H9 (cell line): ENCODE results near the gene ITPKA. TPM values are rescaled to one million over a fixed set of nuclear protein-coding genes. Genes with fewer than 3 reads are reported as not detected.

Source experiments
- DNase-seq: peaks from one replicate; pipeline ENCODE4 v3.0.0-alpha.2; 2017
- H2AFZ ChIP-seq: one replicate; pipeline ENCODE4 v1.6.1; 2013; ENCODE audit warnings: mild to moderate bottlenecking, low read length, control low read depth, moderate library complexity
- H2AK5ac ChIP-seq: 2 replicates; pipeline ENCODE4 v1.6.1; 2013; ENCODE audit warnings: low read length, control low read depth, mixed read lengths; ENCODE audit not compliant: insufficient read length
- H2BK120ac ChIP-seq: one replicate; pipeline ENCODE4 v1.6.1; 2013; ENCODE audit warnings: low read depth, mild to moderate bottlenecking, low read length, control low read depth, inconsistent platforms; ENCODE audit not compliant: poor library complexity, severe bottlenecking
- H2BK12ac ChIP-seq: 2 replicates; pipeline ENCODE4 v1.6.1; 2013; ENCODE audit warnings: low read length, control low read depth, mixed read lengths, low read depth; ENCODE audit not compliant: insufficient read length
- H2BK15ac ChIP-seq: 2 replicates; pipeline ENCODE4 v1.6.1; 2013; ENCODE audit warnings: low read depth, low read length, control low read depth
- H2BK20ac ChIP-seq: one replicate; pipeline ENCODE4 v1.6.1; 2013; ENCODE audit warnings: low read depth, mild to moderate bottlenecking, low read length, control low read depth, inconsistent platforms; ENCODE audit not compliant: poor library complexity, severe bottlenecking
- H2BK5ac ChIP-seq: 2 replicates; pipeline ENCODE4 v1.6.1; 2013; ENCODE audit warnings: low read length, control low read depth, mixed read lengths; ENCODE audit not compliant: insufficient read length
- H3K14ac ChIP-seq: 2 replicates; pipeline ENCODE4 v1.6.1; 2013; ENCODE audit warnings: low read length, control low read depth; ENCODE audit not compliant: insufficient read depth
- H3K18ac ChIP-seq: 2 replicates; pipeline ENCODE4 v1.6.1; 2013; ENCODE audit warnings: low read depth, mild to moderate bottlenecking, mixed read lengths, low read length, control low read depth; ENCODE audit not compliant: insufficient read length
- H3K23ac ChIP-seq: 2 replicates; pipeline ENCODE4 v1.6.1; 2013; ENCODE audit warnings: low read length, control low read depth, mixed read lengths, low read depth; ENCODE audit not compliant: insufficient read length
- H3K23me2 ChIP-seq: 2 replicates; pipeline ENCODE4 v1.6.1; 2013; ENCODE audit warnings: low read depth, mild to moderate bottlenecking, mixed read lengths, low read length, control low read depth; ENCODE audit not compliant: insufficient read length, poor library complexity, severe bottlenecking
- H3K27ac ChIP-seq: 2 replicates; pipeline ENCODE4 v1.5.1; 2013; ENCODE audit warnings: low read length, control low read depth, mixed read lengths, low read depth; ENCODE audit not compliant: insufficient read length
- H3K27me3 ChIP-seq: 2 replicates; pipeline ENCODE4 v1.6.1; 2013; ENCODE audit warnings: low read length, control low read depth, inconsistent platforms; ENCODE audit not compliant: insufficient read depth
- H3K4ac ChIP-seq: 2 replicates; pipeline ENCODE4 v1.6.1; 2013; ENCODE audit warnings: low read depth, mild to moderate bottlenecking, control low read depth, inconsistent platforms, low read length, moderate library complexity
- H3K4me1 ChIP-seq: 2 replicates; pipeline ENCODE4 v1.6.1; 2013; ENCODE audit warnings: low read length, control low read depth, inconsistent platforms; ENCODE audit not compliant: insufficient read depth
- H3K4me2 ChIP-seq: 2 replicates; pipeline ENCODE4 v1.6.1; 2013; ENCODE audit warnings: low read length, control low read depth, mixed read lengths; ENCODE audit not compliant: insufficient read length, insufficient read depth
- H3K56ac ChIP-seq: 2 replicates; pipeline ENCODE4 v1.6.1; 2013; ENCODE audit warnings: low read depth, mild to moderate bottlenecking, mixed read lengths, low read length, control low read depth; ENCODE audit not compliant: insufficient read length
- H3K79me1 ChIP-seq: 2 replicates; pipeline ENCODE4 v1.6.1; 2013; ENCODE audit warnings: low read depth, mild to moderate bottlenecking, moderate library complexity, low read length, control low read depth, inconsistent platforms; ENCODE audit not compliant: insufficient read depth, poor library complexity, severe bottlenecking
- H3K79me2 ChIP-seq: 2 replicates; pipeline ENCODE4 v1.6.1; 2013; ENCODE audit warnings: low read length, control low read depth, inconsistent platforms; ENCODE audit not compliant: insufficient read depth
- H3K9ac ChIP-seq: 2 replicates; pipeline ENCODE4 v1.6.1; 2013; ENCODE audit warnings: low read length, control low read depth, mixed read lengths; ENCODE audit not compliant: insufficient read length; ENCODE audit errors: extremely low read depth
- H3K9me3 ChIP-seq: one replicate; pipeline ENCODE4 v1.6.1; 2013; ENCODE audit warnings: low read depth, low read length, inconsistent platforms; ENCODE audit not compliant: control insufficient read depth
- H3T11ph ChIP-seq: one replicate; pipeline ENCODE4 v1.6.1; 2013; ENCODE audit warnings: mild to moderate bottlenecking, low read length, control low read depth, inconsistent platforms
- H4K20me1 ChIP-seq: one replicate; pipeline ENCODE4 v1.6.1; 2013; ENCODE audit not compliant: control insufficient read depth, insufficient read length, insufficient read depth
- H4K5ac ChIP-seq: 2 replicates; pipeline ENCODE4 v1.6.1; 2013; ENCODE audit warnings: low read depth, mild to moderate bottlenecking, mixed read lengths, low read length, control low read depth; ENCODE audit not compliant: insufficient read length
- H4K8ac ChIP-seq: replicated peaks from 2 replicates; pipeline ENCODE4 v1.6.1; 2013; ENCODE audit warnings: low read length, control low read depth, mixed read lengths, low read depth; ENCODE audit not compliant: insufficient read length
- H4K91ac ChIP-seq: 2 replicates; pipeline ENCODE4 v1.6.1; 2013; ENCODE audit warnings: low read depth, mild to moderate bottlenecking, moderate library complexity, mixed read lengths, low read length, control low read depth; ENCODE audit not compliant: insufficient read length
- H3K27ac Mint-ChIP-seq, 3 experiments: 2 replicates in 2 of 3; 3 replicates in 1 of 3; pipeline ENCODE4 v1.8.0; 2020 to 2021; ENCODE audit warnings: mixed read lengths in 3 of 3, mild to moderate bottlenecking in 1 of 3, moderate library complexity in 1 of 3
- H3K27me3 Mint-ChIP-seq: 2 replicates; pipeline ENCODE4 v1.8.0; 2021; ENCODE audit warnings: low read depth, mild to moderate bottlenecking, moderate library complexity, mixed read lengths
- H3K36me3 Mint-ChIP-seq, 3 experiments: 2 replicates in 2 of 3; 3 replicates in 1 of 3; pipeline ENCODE4 v1.8.0; 2020 to 2021; ENCODE audit warnings: low read depth in 3 of 3, mixed read lengths in 3 of 3; ENCODE audit not compliant: insufficient read depth in 1 of 3
- H3K4me1 Mint-ChIP-seq, 2 experiments: 2 replicates each; pipeline ENCODE4 v1.8.0; 2020; ENCODE audit warnings: mixed read lengths in 2 of 2
- H3K4me3 Mint-ChIP-seq, 2 experiments: 2 replicates in 1 of 2; 3 replicates in 1 of 2; pipeline ENCODE4 v1.8.0; 2020 to 2021; ENCODE audit warnings: mild to moderate bottlenecking in 2 of 2, mixed read lengths in 2 of 2, moderate library complexity in 1 of 2
- H3K9me3 Mint-ChIP-seq, 2 experiments: 2 replicates in 1 of 2; 3 replicates in 1 of 2; pipeline ENCODE4 v1.8.0; 2020; ENCODE audit warnings: mild to moderate bottlenecking in 2 of 2, mixed read lengths in 2 of 2, moderate library complexity in 1 of 2
- CTCF ChIP-seq: fragments of 200-600 bp; sonication (generic); conservative IDR thresholded peaks from 3 replicates; pipeline ENCODE4 v1.8.0; 2021; ENCODE audit warnings: antibody characterized with exemption, mild to moderate bottlenecking
- WGBS: extraction: QIAGEN DNeasy Blood & Tissue Kit; methylation state at CpG from one replicate; pipeline ENCODE4 v1.1.7; 2013; ENCODE audit warnings: missing lambda C conversion rate, low lambda C conversion rate, mixed read lengths; ENCODE audit not compliant: insufficient read length; ENCODE audit errors: extremely low coverage; 5-methylcytosine and 5-hydroxymethylcytosine counted together
- total RNA-seq: library from RNA; stranded (reverse); gene quantifications from 2 replicates; pipeline ENCODE4 v1.2.1, GENCODE V29; 2021

Gene ITPKA
- total RNA-seq, 1 experiment from 2014 or later: 0.77 TPM

GRCh38 chr15:41476416-41477048 lies 17.1 kb upstream of the ITPKA start:
- Histone ChIP-seq H3K79me2 (no peaks in the 10 kb centered on the region), H4K8ac (no peak overlapping the region), H3K23me2 (no peaks in the 10 kb centered on the region), H3K4me1 (no peaks in the 10 kb centered on the region), H3K9me3 (no peaks in the 10 kb centered on the region), H3K56ac (no peak overlapping the region), H2BK15ac (no peak overlapping the region), H2AFZ (no peak overlapping the region), H2BK120ac (no peak overlapping the region), H3K27me3 (no peaks in the 10 kb centered on the region), H3K4ac (no peak overlapping the region), H3K14ac (no peak overlapping the region), H3K79me1 (no peaks in the 10 kb centered on the region), H3K23ac (no peak overlapping the region), H3K4me2 (no peak overlapping the region), H3T11ph (no peak overlapping the region), H4K91ac (no peak overlapping the region), H2BK12ac (no peak overlapping the region), H2AK5ac (no peak overlapping the region), H3K18ac (no peak overlapping the region), H2BK20ac (no peak overlapping the region), H2BK5ac (no peak overlapping the region), H3K9ac (no peak overlapping the region), H3K27ac (no peak overlapping the region), H4K20me1 (no peaks in the 10 kb centered on the region), H4K5ac (no peak overlapping the region)
- no peaks in the 10 kb centered on the region for H3K4me1 Mint-ChIP-seq
- no peaks in the 10 kb centered on the region for H3K9me3 Mint-ChIP-seq
- WGBS: no CpG with 5 or more reads among the region's 5 CpGs
- H3K27me3 Mint-ChIP-seq: no peaks in the 10 kb centered on the region
- no peak overlapping the region for H3K4me3 Mint-ChIP-seq
- no peak for DNase-seq
- TF ChIP-seq CTCF: no peak
- no peak overlapping the region for H3K27ac Mint-ChIP-seq
- H3K36me3 Mint-ChIP-seq: peaks cover 52 to 81% (median 81%) of the 10 kb centered on the region in 3 experiments; a peak in 6 of 7 replicates
